Natural killer cell (primary cell): ENCODE results near the gene CAMTA1. TPM values are rescaled to one million over a fixed set of nuclear protein-coding genes. Genes with fewer than 3 reads are reported as not detected.

Source experiments
- ATAC-seq, 3 donors: fragments of 150-1000 bp in 2 of 3; fragments of 200-7000 bp in 1 of 3; cut with Tn5 transposase; 1 replicate in 1 of 3; 2 replicates in 2 of 3; pipeline ENCODE4 v1.10.0; 2021; ENCODE audit warnings: mild to moderate bottlenecking in 2 of 3, moderate library complexity in 2 of 3
- DNase-seq, 2 donors: peaks; one replicate each; pipeline versions ENCODE4 v3.0.0 to v3.0.0-alpha.2; 2013 to 2021; ENCODE audit warnings: mixed read lengths in 1 of 2
- H3K27ac ChIP-seq: one replicate; pipeline ENCODE4 v1.5.1; 2013; ENCODE audit warnings: mild to moderate bottlenecking, low read length
- H3K27me3 ChIP-seq: one replicate; pipeline ENCODE4 v1.6.1; 2013; ENCODE audit warnings: low read length; ENCODE audit not compliant: control insufficient read depth, insufficient read depth
- H3K36me3 ChIP-seq: one replicate; pipeline ENCODE4 v1.6.1; 2013; ENCODE audit warnings: low read length; ENCODE audit not compliant: control insufficient read depth, insufficient read depth
- H3K4me1 ChIP-seq: one replicate; pipeline ENCODE4 v1.6.1; 2013; ENCODE audit warnings: low read length; ENCODE audit not compliant: control insufficient read depth, insufficient read depth
- H3K4me3 ChIP-seq: one replicate; pipeline ENCODE4 v1.5.1; 2013; ENCODE audit warnings: low read length
- H3K9me3 ChIP-seq: one replicate; pipeline ENCODE4 v1.6.1; 2013; ENCODE audit warnings: low read length; ENCODE audit not compliant: control insufficient read depth, insufficient read depth
- H3K27ac Mint-ChIP-seq, 2 donors: one replicate each; pipeline ENCODE4 v1.8.0; 2022; ENCODE audit warnings: mild to moderate bottlenecking in 2 of 2, mixed read lengths in 2 of 2, moderate library complexity in 1 of 2
- H3K27me3 Mint-ChIP-seq, 2 donors: one replicate each; pipeline ENCODE4 v1.8.0; 2022; ENCODE audit warnings: low read depth in 2 of 2, mixed read lengths in 2 of 2
- H3K36me3 Mint-ChIP-seq: one replicate; pipeline ENCODE4 v1.8.0; 2022; ENCODE audit warnings: mixed read lengths
- H3K4me1 Mint-ChIP-seq, 2 donors: one replicate each; pipeline ENCODE4 v1.8.0; 2022; ENCODE audit warnings: mixed read lengths in 2 of 2
- H3K4me3 Mint-ChIP-seq: one replicate; pipeline ENCODE4 v1.8.0; 2022; ENCODE audit warnings: mild to moderate bottlenecking, moderate library complexity, mixed read lengths
- H3K9me3 Mint-ChIP-seq, 2 donors: one replicate each; pipeline ENCODE4 v1.8.0; 2022; ENCODE audit warnings: mixed read lengths in 2 of 2
- WGBS: methylation state at CpG from one replicate; pipeline ENCODE4 v1.1.7; 2013; ENCODE audit warnings: missing lambda C conversion rate; ENCODE audit not compliant: insufficient coverage; 5-methylcytosine and 5-hydroxymethylcytosine counted together
- intact Hi-C: fragments of 100-400 bp; cut with micrococcal nuclease; formaldehyde crosslinking; loops from one replicate; pipeline ENCODE4 v1.14.2; 2022
- total RNA-seq, 4 donors: library from RNA; stranded (reverse); fragments of 120-200 nt in 1 of 4; gene quantifications; one replicate each; pipeline versions ENCODE4 v1.2.3 to v1.2.4, GENCODE V29; 2013 to 2022
- TF ChIP-seq, protein P1 (sequence below): fragments of 200-600 bp; IDR thresholded peaks from one replicate; pipeline ENCODE4 v1.8.0; 2022; ENCODE audit warnings: antibody characterized with exemption

The CAMTA1 gene
- total RNA-seq, 3 donors from 2014 or later (not counting 1 experiment from before 2014, with no cell fraction given) = 40.6 to 53.3 (median 44.9) TPM

DNA sequence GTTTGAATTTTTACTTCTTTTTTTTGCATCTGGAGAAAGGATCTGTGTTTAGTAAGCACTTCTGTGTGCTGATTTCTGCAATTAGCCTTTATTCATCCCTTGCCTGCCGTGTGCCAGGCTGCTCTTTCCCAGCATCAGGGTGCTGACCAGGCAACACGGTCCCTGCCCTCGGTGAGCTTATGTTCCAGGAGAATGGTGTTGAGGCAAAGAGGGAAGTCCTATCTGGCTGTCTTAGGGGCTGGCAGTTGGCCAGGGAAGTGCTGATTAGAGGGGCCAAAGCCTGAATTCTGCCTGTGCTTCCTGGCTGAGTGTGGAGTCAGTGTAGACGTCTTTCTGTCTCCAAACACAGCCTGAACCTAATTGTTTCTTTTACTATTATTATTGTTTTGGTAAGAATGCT is 187.1 kb downstream of the CAMTA1 start:
- Histone ChIP-seq H3K9me3 (no peaks in the 10 kb centered on the region), H3K36me3 (no peaks in the 10 kb centered on the region), H3K4me3 (no peak overlapping the region), H3K27ac (no peak overlapping the region), H3K4me1 (peaks cover 7% of the 10 kb centered on the region), H3K27me3 (no peaks in the 10 kb centered on the region)
- DNase-seq (no peak), ATAC-seq (no peak)
- TF ChIP-seq, protein P1, sequence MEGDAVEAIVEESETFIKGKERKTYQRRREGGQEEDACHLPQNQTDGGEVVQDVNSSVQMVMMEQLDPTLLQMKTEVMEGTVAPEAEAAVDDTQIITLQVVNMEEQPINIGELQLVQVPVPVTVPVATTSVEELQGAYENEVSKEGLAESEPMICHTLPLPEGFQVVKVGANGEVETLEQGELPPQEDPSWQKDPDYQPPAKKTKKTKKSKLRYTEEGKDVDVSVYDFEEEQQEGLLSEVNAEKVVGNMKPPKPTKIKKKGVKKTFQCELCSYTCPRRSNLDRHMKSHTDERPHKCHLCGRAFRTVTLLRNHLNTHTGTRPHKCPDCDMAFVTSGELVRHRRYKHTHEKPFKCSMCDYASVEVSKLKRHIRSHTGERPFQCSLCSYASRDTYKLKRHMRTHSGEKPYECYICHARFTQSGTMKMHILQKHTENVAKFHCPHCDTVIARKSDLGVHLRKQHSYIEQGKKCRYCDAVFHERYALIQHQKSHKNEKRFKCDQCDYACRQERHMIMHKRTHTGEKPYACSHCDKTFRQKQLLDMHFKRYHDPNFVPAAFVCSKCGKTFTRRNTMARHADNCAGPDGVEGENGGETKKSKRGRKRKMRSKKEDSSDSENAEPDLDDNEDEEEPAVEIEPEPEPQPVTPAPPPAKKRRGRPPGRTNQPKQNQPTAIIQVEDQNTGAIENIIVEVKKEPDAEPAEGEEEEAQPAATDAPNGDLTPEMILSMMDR = no peak
- H3K27ac Mint-ChIP-seq = no peak overlapping the region
- intact Hi-C loops = no loop called here
- H3K36me3 Mint-ChIP-seq = no peaks in the 10 kb centered on the region
- no peak overlapping the region for H3K4me3 Mint-ChIP-seq
- no peaks in the 10 kb centered on the region for H3K9me3 Mint-ChIP-seq
- peaks cover 10 to 14% of the 10 kb centered on the region in 2 donors for H3K4me1 Mint-ChIP-seq
- peaks cover 17 to 37% of the 10 kb centered on the region in 2 donors for H3K27me3 Mint-ChIP-seq
- WGBS = 84% methylated on average over 3 of the region's 4 CpGs

DNA sequence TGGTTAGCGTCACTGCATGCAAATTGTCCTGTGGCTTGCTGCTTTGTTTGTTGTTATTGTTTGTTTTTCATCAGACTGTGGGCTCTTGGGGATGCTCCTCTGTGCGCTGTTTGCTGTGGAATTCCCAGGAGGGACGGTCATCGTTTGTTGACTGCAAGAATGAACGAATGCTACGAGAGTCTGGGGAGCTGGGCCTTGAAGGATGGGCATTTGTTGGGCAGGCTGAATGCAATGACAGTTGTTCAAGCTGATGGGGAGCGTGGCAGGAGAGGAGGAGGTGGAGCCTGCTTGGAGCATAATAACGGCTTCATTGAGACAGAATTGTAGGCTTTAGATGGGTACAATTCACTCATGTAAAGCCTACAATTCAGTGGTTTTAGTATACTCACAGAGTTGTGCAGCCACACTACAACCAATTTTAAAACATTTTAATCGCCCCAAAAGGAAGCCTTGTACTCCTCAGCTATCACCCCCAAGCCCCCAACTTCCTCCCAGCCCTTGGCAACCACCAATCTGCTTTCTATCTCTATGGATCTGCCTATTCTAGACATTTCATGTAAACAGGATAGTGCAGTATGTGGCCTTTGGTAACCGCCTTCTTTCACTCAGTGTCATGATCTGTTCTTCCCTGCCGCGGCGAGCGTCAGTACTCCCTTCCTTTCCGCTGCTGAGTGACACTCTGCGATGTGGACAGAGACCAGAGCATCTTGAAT is 190.2 kb downstream of the CAMTA1 start:
- Histone ChIP-seq H3K4me1 (no peaks in the 10 kb centered on the region), H3K4me3 (no peak overlapping the region), H3K9me3 (no peaks in the 10 kb centered on the region), H3K27ac (no peak overlapping the region), H3K36me3 (no peaks in the 10 kb centered on the region), H3K27me3 (no peaks in the 10 kb centered on the region)
- Mint-ChIP-seq H3K4me1 (no peaks in the 10 kb centered on the region), H3K4me3 (no peak overlapping the region), H3K36me3 (no peaks in the 10 kb centered on the region), H3K27ac (no peak overlapping the region), H3K27me3 (peaks cover 3 to 17% of the 10 kb centered on the region in 2 donors), H3K9me3 (no peaks in the 10 kb centered on the region)
- ATAC-seq = no peak
- intact Hi-C loops = no loop called here
- TF ChIP-seq, protein P1 = no peak
- 89% methylated on average over 16 of the region's 16 CpGs for WGBS
- no peak for DNase-seq

DNA sequence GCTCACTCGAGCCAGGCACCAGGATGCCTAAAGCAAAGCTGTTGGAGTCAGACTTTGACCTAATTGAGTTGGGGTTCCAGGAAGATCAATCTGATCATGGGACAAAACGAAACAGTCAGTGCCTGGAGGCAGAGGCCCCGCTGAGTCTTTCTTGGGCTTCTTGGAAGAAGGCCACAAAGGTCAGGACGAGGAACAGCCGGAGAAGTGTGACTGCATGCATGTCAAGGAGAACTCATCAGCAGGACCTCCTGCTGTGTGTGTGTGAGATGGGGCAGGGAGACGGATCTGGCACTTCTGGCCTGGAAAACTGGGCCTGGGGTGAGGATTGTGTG is 190.8 kb downstream of the CAMTA1 start:
- Histone ChIP-seq H3K27me3 (no peaks in the 10 kb centered on the region), H3K27ac (no peak overlapping the region), H3K9me3 (no peaks in the 10 kb centered on the region), H3K4me3 (no peak overlapping the region), H3K36me3 (no peaks in the 10 kb centered on the region), H3K4me1 (no peaks in the 10 kb centered on the region)
- H3K4me1 Mint-ChIP-seq = no peaks in the 10 kb centered on the region
- DNase-seq (no peak), ATAC-seq (no peak)
- TF ChIP-seq, protein P1 = no peak
- H3K27ac Mint-ChIP-seq = no peak overlapping the region
- H3K4me3 Mint-ChIP-seq = no peak overlapping the region
- no peaks in the 10 kb centered on the region for H3K36me3 Mint-ChIP-seq
- peaks cover 3 to 17% of the 10 kb centered on the region in 2 donors for H3K27me3 Mint-ChIP-seq
- WGBS = 88% methylated on average over 6 of the region's 6 CpGs
- H3K9me3 Mint-ChIP-seq = no peaks in the 10 kb centered on the region
- intact Hi-C loops = no loop called here
